ENCODE data around the gene RIT2. TPM values are rescaled to one million over a fixed set of nuclear protein-coding genes. Genes with fewer than 3 reads are reported as not detected.

RIT2 gene
- total RNA-seq, 1 donor = not detected

DNA sequence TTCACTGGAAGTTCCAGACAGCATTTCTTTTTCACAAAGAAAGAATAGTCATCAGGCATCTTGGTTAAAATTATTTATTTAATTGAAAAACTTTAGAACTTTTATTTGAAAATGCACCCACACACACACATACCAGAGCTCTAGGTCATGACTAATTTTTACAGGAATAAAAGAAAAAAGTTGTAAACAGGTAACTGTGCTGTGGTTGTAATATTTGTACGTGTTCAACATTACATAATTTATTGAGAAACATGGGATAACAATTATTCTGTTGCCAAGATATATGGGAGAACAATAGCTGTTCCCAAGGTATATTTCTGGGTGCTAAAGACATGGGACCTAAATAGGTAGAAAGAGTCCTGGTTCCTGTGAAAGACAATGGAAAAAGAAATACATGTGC, 104.9 kb downstream of the RIT2 start:
- DNase-seq (ENCODE audit: low read depth) = no peak
- TF ChIP-seq, protein P1, sequence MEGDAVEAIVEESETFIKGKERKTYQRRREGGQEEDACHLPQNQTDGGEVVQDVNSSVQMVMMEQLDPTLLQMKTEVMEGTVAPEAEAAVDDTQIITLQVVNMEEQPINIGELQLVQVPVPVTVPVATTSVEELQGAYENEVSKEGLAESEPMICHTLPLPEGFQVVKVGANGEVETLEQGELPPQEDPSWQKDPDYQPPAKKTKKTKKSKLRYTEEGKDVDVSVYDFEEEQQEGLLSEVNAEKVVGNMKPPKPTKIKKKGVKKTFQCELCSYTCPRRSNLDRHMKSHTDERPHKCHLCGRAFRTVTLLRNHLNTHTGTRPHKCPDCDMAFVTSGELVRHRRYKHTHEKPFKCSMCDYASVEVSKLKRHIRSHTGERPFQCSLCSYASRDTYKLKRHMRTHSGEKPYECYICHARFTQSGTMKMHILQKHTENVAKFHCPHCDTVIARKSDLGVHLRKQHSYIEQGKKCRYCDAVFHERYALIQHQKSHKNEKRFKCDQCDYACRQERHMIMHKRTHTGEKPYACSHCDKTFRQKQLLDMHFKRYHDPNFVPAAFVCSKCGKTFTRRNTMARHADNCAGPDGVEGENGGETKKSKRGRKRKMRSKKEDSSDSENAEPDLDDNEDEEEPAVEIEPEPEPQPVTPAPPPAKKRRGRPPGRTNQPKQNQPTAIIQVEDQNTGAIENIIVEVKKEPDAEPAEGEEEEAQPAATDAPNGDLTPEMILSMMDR (IDR thresholded peaks at IDR 0.05; ENCODE audit: insufficient read depth, low read length) = no peak
- H3K4me3 ChIP-seq (ENCODE audit: low read depth, low read length) = no peak overlapping the region

DNA sequence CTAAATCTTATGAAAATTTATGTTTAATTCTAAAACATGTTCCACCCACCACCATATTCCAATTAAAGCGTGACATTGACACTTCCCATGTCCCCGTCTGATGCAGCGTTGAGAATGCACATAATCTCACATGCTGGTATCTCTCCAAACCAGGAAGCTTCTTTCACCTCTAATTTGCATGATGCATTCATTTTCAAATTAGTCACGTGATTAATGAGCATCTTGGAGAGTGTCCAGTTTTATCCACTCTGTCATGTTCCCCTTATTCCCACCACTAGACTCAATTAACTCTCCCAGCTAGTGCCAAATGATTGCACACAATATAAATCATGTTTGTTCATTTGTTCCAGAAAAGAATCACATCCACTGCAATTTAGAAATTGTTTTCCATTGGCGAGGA, 105.8 kb downstream of the RIT2 start:
- DNase-seq (ENCODE audit: low read depth) = no peak
- TF ChIP-seq, protein P1 (IDR thresholded peaks at IDR 0.05; ENCODE audit: insufficient read depth, low read length) = no peak
- no peak overlapping the region for H3K4me3 ChIP-seq (ENCODE audit: low read depth, low read length)

- H3K4me3 ChIP-seq (ENCODE audit: low read depth, low read length) = no peak overlapping the region
- DNase-seq (ENCODE audit: low read depth) = no peak
- TF ChIP-seq, protein P1 (IDR thresholded peaks at IDR 0.05; ENCODE audit: insufficient read depth, low read length) = no peak
Measured at GRCh38 chr18:43007365-43007764, 108.1 kb downstream of the RIT2 start.

GRCh38 chr18:43004421-43004820, 111.1 kb downstream of the RIT2 start:
- H3K4me3 ChIP-seq (ENCODE audit: low read depth, low read length) = no peak overlapping the region
- DNase-seq (ENCODE audit: low read depth) = no peak
- TF ChIP-seq, protein P1 (IDR thresholded peaks at IDR 0.05; ENCODE audit: insufficient read depth, low read length) = no peak

DNA sequence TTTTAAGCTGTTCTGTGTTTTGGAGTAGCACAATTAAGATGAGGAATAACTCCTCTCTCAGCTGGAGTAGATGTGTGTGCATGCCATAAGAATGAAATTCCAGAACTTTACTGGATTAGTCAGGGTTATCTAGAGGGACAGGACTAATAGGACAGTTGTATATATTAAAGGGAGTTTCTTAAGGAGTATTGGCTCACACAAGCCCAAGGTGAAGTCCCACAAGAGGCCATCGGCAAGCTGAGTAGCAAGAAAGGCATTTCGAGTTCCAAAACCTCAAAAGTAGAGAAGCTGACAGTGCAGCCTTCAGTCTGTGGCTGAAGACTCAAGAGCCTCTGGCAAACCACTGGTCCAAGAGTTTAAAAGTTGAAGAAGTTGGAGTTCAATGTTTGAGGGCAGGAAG, 113.7 kb downstream of the RIT2 start:
- TF ChIP-seq, protein P1 (IDR thresholded peaks at IDR 0.05; ENCODE audit: insufficient read depth, low read length) = no peak
- no peak overlapping the region for H3K4me3 ChIP-seq (ENCODE audit: low read depth, low read length)
- DNase-seq (ENCODE audit: low read depth) = no peak

DNA sequence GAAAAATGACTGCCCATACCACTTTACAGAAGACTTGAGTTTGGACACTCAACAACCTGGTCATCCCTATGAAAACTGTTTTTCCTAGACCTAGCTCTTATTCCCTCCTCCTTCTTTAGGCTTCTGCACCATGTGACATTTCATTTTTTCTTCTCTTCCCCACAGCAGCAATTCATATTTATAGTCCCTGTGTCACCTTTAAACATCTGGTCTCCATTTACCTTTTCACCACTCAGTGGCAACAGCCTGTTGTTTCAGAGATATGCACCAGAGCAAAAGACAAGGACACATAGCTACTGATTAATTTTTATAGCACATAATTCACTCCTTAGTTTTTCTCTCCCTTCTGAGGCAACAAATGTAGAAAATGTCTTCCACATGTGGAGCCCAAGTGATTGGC, 118.7 kb downstream of the RIT2 start:
- no peak for DNase-seq (ENCODE audit: low read depth)
- TF ChIP-seq, protein P1 (IDR thresholded peaks at IDR 0.05; ENCODE audit: insufficient read depth, low read length) = no peak
- H3K4me3 ChIP-seq (ENCODE audit: low read depth, low read length) = no peak overlapping the region

- no peak overlapping the region for H3K4me3 ChIP-seq (ENCODE audit: low read depth, low read length)
- DNase-seq (ENCODE audit: low read depth) = no peak
- TF ChIP-seq, protein P1 (IDR thresholded peaks at IDR 0.05; ENCODE audit: insufficient read depth, low read length) = no peak
Measured at GRCh38 chr18:42980426-42980825, 135.1 kb downstream of the RIT2 start.
